Heart right ventricle (tissue), 16 donors: ENCODE measurements around the gene QKI. TPM values are rescaled to one million over a fixed set of nuclear protein-coding genes. Genes with fewer than 3 reads are reported as not detected.

Source experiments
- ATAC-seq, 8 donors: fragments of 200-7000 bp; cut with Tn5 transposase; one replicate each; pipeline ENCODE4 v1.9.1; 2020; ENCODE audit warnings: mild to moderate bottlenecking in 8 of 8, moderate library complexity in 8 of 8, moderate number of reproducible peaks in 1 of 8
- DNase-seq, 2 donors: peaks; one replicate each; pipeline ENCODE4 v3.0.0-alpha.2; 2020
- H3K27ac ChIP-seq, 10 donors: fragments of 200-600 bp; sonication (generic) in 2 of 10; one replicate each; pipeline versions ENCODE4 v1.5.0 to v1.8.0; 2020 to 2022; ENCODE audit warnings: mild to moderate bottlenecking in 3 of 10
- H3K27me3 ChIP-seq, 7 donors: fragments of 200-600 bp; one replicate each; pipeline ENCODE4 v1.8.0; 2021 to 2022; ENCODE audit warnings: mild to moderate bottlenecking in 2 of 7
- H3K36me3 ChIP-seq, 9 donors: fragments of 200-600 bp; sonication (generic) in 1 of 9; one replicate each; pipeline versions ENCODE4 v1.5.0 to v1.8.0; 2020 to 2022; ENCODE audit warnings: mild to moderate bottlenecking in 2 of 9
- H3K4me1 ChIP-seq, 9 donors: fragments of 200-600 bp; sonication (generic) in 1 of 9; one replicate each; pipeline versions ENCODE4 v1.5.0 to v1.8.0; 2020 to 2022; ENCODE audit warnings: mild to moderate bottlenecking in 4 of 9
- H3K4me3 ChIP-seq, 10 donors: fragments of 200-600 bp; sonication (generic) in 2 of 10; one replicate each; pipeline versions ENCODE4 v1.5.0 to v1.8.0; 2020 to 2022; ENCODE audit warnings: mild to moderate bottlenecking in 7 of 10, moderate library complexity in 2 of 10
- H3K9me3 ChIP-seq, 11 donors: fragments of 200-600 bp in 10 of 11; sonication (generic) in 2 of 11; one replicate each; pipeline versions ENCODE4 v1.5.0 to v1.8.0; 2013 to 2022; ENCODE audit warnings: mild to moderate bottlenecking in 2 of 11, control low read depth in 1 of 11, moderate library complexity in 1 of 11
- CTCF ChIP-seq, 9 donors: fragments of 200-600 bp; sonication (generic) in 2 of 9; IDR thresholded peaks; one replicate each; pipeline versions ENCODE4 v1.5.0 to v1.8.0; 2021 to 2022; ENCODE audit warnings: antibody characterized with exemption in 9 of 9, mild to moderate bottlenecking in 5 of 9, moderate library complexity in 1 of 9
- WGBS, 2 donors: extraction: QIAGEN DNeasy Blood & Tissue Kit; methylation state at CpG; one replicate each; pipeline ENCODE4 v1.1.7; 2013; ENCODE audit warnings: inconsistent platforms in 1 of 2; 5-methylcytosine and 5-hydroxymethylcytosine counted together
- intact Hi-C, 10 donors: fragments of 100-400 bp; cut with DNase I; formaldehyde crosslinking; loops; one replicate each; pipeline versions ENCODE4 v1.11.1 to v1.14.2; 2022
- polyA plus RNA-seq, 2 donors: library from polyadenylated mRNA; stranded (reverse); fragments of 200-250 nt; gene quantifications; one replicate each; pipeline ENCODE4 v1.2.3, GENCODE V29; 2013
- total RNA-seq, 10 donors: library from RNA; stranded (reverse); fragmentation: NEBNext Ultra II Directional in 3 of 10; extraction: Animal tissue kit (Norgen Biotek cat#: 25700) in 3 of 10; gene quantifications; one replicate each; pipeline versions ENCODE4 v1.2.1 to v1.2.4, GENCODE V29; 2021 to 2023
- donor health status: Arrhythmogenic right ventricular cardiomyopathy.
- donor health status: ischemic (EF 13 %, LVEDD 7.1; RV severe dilation, severe dysfunction).
- donor health status: healthy with polysubstance abuse.
- donor health status: DM: no; HTN: yes; CAD: no.
- donor health status: DM: no; HTN: no; CAD: no.
- donor health status: ischemic (EF 25% LVEDD 6.9; RV normal size, moderate dysfunction).
- donor health status: ischemic (EF 25% LVEDD 5.7; RV mildly dilated, moderate dysfunction).
- donor health status: healthy.
- donor health status: DM: yes; HTN: yes; CAD: no.
- donor health status: Ischemic cardiomyopathy.
- donor health status: ischemic (EF 35%, LVEDD 5.7; RV mildly dilated, moderate dysfunction).
- donor health status: nonischemic (EF 11% LVEDD 7.7; RV severe dilation, severe dysfunction).
- donor health status: DM: yes; HTN: yes; CAD: no.
- donor health status: PGD.
- donor health status: ischemic (EF 29% LVEDD 5.4; RV normal size, mild dysfunction).
- donor health status: nonischemic (EF 23%, LVEDD 6.1; RV moderate dilation, normal function).

The QKI gene
- total and polyA plus RNA-seq, 12 donors, result 74.7 to 551 (median 493) TPM

- no peaks in the 10 kb centered on the region for H3K9me3 ChIP-seq
- DNase-seq (peak in 1 of 2 donors; percentile 25), ATAC-seq (peak; percentile 23 to 55 (median 46))
- intact Hi-C loops, result loop anchor here in 3 of 10 donors (10.0 kb wide), 3 partner anchors 144 to 526 kb away; no protein-coding TSS in a partner anchor
- peaks cover 0 to 36% (median 6%) of the 10 kb centered on the region in 9 donors for H3K36me3 ChIP-seq
- H3K27ac ChIP-seq, result peak overlapping the region in 8 of 10 donors; percentile 3 to 51 (median 18)
- no peaks in the 10 kb centered on the region for H3K27me3 ChIP-seq
- H3K4me3 ChIP-seq, result no peak overlapping the region
- WGBS, 2 donors, result 42 to 43% methylated on average over 13 of the region's 13 CpGs
- no peak for TF ChIP-seq CTCF (IDR thresholded peaks at IDR 0.05)
- H3K4me1 ChIP-seq, result peaks cover 0 to 47% (median 20%) of the 10 kb centered on the region in 9 donors
These were observed 164.8 kb downstream of the QKI start for GRCh38 chr6:163579111-163579879.

GRCh38 chr6:163579880-163580295 lies 165.4 kb downstream of the QKI start:
- ATAC-seq, result peak in 5 of 8 donors; percentile 30 to 46 (median 35)
- H3K27ac ChIP-seq, result peak overlapping the region in 7 of 10 donors; percentile 3 to 51 (median 25)
- WGBS, 2 donors, result 15 to 16% methylated on average over 4 of the region's 4 CpGs
- H3K27me3 ChIP-seq, result no peaks in the 10 kb centered on the region
- no peak overlapping the region for H3K4me3 ChIP-seq
- H3K36me3 ChIP-seq, result peaks cover 0 to 30% (median under 1%) of the 10 kb centered on the region in 9 donors
- intact Hi-C loops, result loop anchor here in 7 of 10 donors (5.0 to 10.0 kb wide), 8 partner anchors 145 to 527 kb away; no protein-coding TSS in a partner anchor
- DNase-seq, result no peak
- TF ChIP-seq CTCF (IDR thresholded peaks at IDR 0.05), result peak in 3 of 9 donors; percentile 37 to 47 (median 41)
- peaks cover 0 to 48% (median 17%) of the 10 kb centered on the region in 9 donors for H3K4me1 ChIP-seq
- no peaks in the 10 kb centered on the region for H3K9me3 ChIP-seq

GRCh38 chr6:163580311-163581030 lies 166.0 kb downstream of the QKI start:
- intact Hi-C loops, result loop anchor here in 6 of 10 donors (5.0 to 10.0 kb wide), 5 partner anchors 164 to 527 kb away; no protein-coding TSS in a partner anchor
- Histone ChIP-seq H3K27ac (peak overlapping the region in 4 of 10 donors; percentile 37 to 54 (median 51)), H3K9me3 (no peaks in the 10 kb centered on the region), H3K27me3 (no peaks in the 10 kb centered on the region), H3K4me3 (no peak overlapping the region), H3K36me3 (peaks cover 0 to 24% (median 0%) of the 10 kb centered on the region in 9 donors), H3K4me1 (peaks cover 0 to 54% (median 20%) of the 10 kb centered on the region in 9 donors)
- no peak for TF ChIP-seq CTCF (IDR thresholded peaks at IDR 0.05)
- WGBS, 2 donors, result 52 to 53% methylated on average over 8 of the region's 8 CpGs
- DNase-seq, result no peak
- ATAC-seq, result peak in 1 of 8 donors; percentile 9

- no peak for TF ChIP-seq CTCF (IDR thresholded peaks at IDR 0.05)
- intact Hi-C loops, result loop anchor here in 6 of 10 donors (5.0 to 10.0 kb wide), 5 partner anchors 161 to 524 kb away; no protein-coding TSS in a partner anchor
- DNase-seq, result no peak
- Histone ChIP-seq H3K27me3 (no peaks in the 10 kb centered on the region), H3K4me1 (peaks cover 4 to 71% (median 40%) of the 10 kb centered on the region in 9 donors), H3K9me3 (no peaks in the 10 kb centered on the region), H3K36me3 (no peaks in the 10 kb centered on the region), H3K27ac (peak overlapping the region in 1 of 10 donors; percentile 16), H3K4me3 (no peak overlapping the region)
- peak in 4 of 8 donors; percentile 8 to 23 (median 16) for ATAC-seq
- WGBS, 2 donors, result 70 to 73% methylated on average over 7 of the region's 7 CpGs
These were observed 169.0 kb downstream of the QKI start for GRCh38 chr6:163583558-163583957.
